Effector memory CD8-positive, alpha-beta T cell (primary cell): ENCODE measurements around the gene ALG5.

Source experiments
- ATAC-seq: fragments of 150-1000 bp; cut with Tn5 transposase; replicated peaks from 2 replicates; pipeline ENCODE4 v1.10.0; 2021; ENCODE audit warnings: mild to moderate bottlenecking, moderate library complexity
- DNase-seq, 3 experiments: peaks; one replicate each; pipeline ENCODE4 v3.0.0; 2021
- H3K27ac Mint-ChIP-seq, 2 donors: one replicate each; pipeline ENCODE4 v1.8.0; 2022; ENCODE audit warnings: mild to moderate bottlenecking in 2 of 2, mixed read lengths in 2 of 2, moderate library complexity in 2 of 2
- H3K27me3 Mint-ChIP-seq, 2 donors: one replicate each; pipeline ENCODE4 v1.8.0; 2022; ENCODE audit warnings: mixed read lengths in 2 of 2
- H3K36me3 Mint-ChIP-seq: one replicate; pipeline ENCODE4 v1.8.0; 2022; ENCODE audit warnings: mild to moderate bottlenecking, moderate library complexity, mixed read lengths; ENCODE audit not compliant: insufficient read depth
- H3K4me1 Mint-ChIP-seq, 2 donors: one replicate each; pipeline ENCODE4 v1.8.0; 2022; ENCODE audit warnings: low read depth in 2 of 2, mixed read lengths in 2 of 2
- H3K4me3 Mint-ChIP-seq, 2 donors: one replicate each; pipeline ENCODE4 v1.8.0; 2022; ENCODE audit warnings: mild to moderate bottlenecking in 2 of 2, mixed read lengths in 2 of 2, moderate library complexity in 2 of 2
- H3K9me3 Mint-ChIP-seq, 2 donors: one replicate each; pipeline ENCODE4 v1.8.0; 2022; ENCODE audit warnings: mixed read lengths in 2 of 2

Gene ALG5

DNA sequence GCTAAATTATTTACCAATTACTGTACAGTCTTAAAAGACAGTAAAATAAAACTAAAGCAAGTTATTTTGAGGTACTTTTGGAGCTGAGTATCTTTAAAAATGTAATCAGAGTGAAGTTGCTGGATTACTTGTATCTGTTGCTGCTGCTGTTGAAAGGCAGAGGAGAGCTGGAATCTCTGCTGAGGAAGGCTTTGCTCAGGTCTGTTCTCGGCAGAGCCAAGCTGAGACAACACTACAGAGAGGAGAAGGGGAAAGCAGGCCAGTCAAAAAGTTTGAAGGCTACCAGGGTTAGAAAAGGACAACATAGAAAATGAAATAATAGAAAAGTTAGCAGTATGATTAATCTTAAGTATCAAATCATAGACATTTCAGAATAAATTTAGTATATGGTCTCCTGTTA lies 11.3 kb upstream of the ALG5 start:
- no peak overlapping the region for H3K4me3 Mint-ChIP-seq
- no peaks in the 10 kb centered on the region for H3K27me3 Mint-ChIP-seq
- H3K27ac Mint-ChIP-seq: peak overlapping the region; percentile 36 to 55
- no peaks in the 10 kb centered on the region for H3K9me3 Mint-ChIP-seq
- DNase-seq (no peak), ATAC-seq (no peak)
- H3K4me1 Mint-ChIP-seq: peaks cover 2 to 7% of the 10 kb centered on the region in 2 donors
- peaks cover 91% of the 10 kb centered on the region for H3K36me3 Mint-ChIP-seq

DNA sequence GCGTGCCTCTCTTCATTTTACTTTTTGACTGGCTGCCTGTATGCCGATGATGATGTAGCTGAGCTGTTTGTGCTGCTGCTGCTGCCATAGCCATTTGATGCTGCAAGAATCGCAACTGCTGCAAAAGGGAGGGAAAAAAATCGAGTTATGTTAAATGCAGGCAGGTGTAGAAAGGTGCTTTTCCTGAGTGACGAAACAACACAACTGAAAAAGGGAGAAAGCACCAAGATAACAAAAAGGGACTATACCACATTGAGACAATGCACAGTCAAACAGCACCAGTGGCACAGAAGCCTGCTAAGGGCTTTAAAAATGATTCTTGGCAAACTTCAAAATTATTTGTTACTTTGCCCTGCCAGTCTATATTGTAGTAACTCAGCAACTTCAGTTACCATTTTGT lies 10.6 kb upstream of the ALG5 start:
- Mint-ChIP-seq H3K4me1 (peaks cover 2 to 5% of the 10 kb centered on the region in 2 donors), H3K36me3 (peaks cover 91% of the 10 kb centered on the region), H3K9me3 (no peaks in the 10 kb centered on the region), H3K27ac (no peak overlapping the region), H3K4me3 (no peak overlapping the region), H3K27me3 (no peaks in the 10 kb centered on the region)
- DNase-seq: no peak
- ATAC-seq: no peak

DNA sequence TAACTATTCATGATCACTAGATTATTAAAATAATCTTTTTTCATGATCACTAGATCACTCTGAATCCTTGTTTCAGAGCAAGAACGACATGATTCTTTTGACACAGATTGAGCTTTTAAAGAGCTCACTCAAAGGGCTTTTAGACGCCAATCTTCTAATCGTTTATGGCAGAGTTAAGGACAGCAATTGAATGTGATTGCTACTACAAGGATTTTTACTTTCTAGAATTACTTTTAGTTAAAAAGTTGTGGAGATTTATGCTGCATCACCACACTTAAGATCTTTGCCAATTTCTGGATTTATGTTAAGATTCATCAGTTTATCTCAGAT lies 2.7 kb upstream of the ALG5 start:
- no peaks in the 10 kb centered on the region for H3K27me3 Mint-ChIP-seq
- H3K27ac Mint-ChIP-seq: peak overlapping the region; percentile 100
- H3K4me3 Mint-ChIP-seq: peak overlapping the region; percentile 99
- DNase-seq (no peak), ATAC-seq (no peak)
- H3K36me3 Mint-ChIP-seq: peaks cover 65% of the 10 kb centered on the region
- no peaks in the 10 kb centered on the region for H3K9me3 Mint-ChIP-seq
- peaks cover 25 to 34% of the 10 kb centered on the region in 2 donors for H3K4me1 Mint-ChIP-seq

DNA sequence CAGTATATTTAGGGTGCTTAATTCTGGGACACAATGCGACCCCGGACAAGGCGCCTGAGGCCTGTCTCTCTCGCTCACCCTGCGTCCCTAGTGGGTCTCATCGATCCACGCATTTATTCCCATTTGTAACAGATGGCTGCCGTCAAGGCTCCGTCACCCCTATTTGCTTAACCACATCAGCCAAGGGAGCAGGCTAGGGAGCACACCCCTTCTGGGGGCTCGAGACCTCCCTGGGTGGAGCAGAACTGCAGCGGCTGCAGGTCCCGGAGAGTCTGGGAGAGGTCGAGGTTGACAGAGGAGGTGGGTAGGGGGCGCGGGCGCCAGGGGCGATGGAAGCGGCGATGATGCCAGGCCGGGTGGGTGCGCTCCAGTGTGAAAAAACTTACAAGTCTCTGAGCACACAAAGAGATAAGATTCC lies 507 bp downstream of the ALG5 start:
- H3K4me1 Mint-ChIP-seq: peaks cover 29 to 46% of the 10 kb centered on the region in 2 donors
- peak overlapping the region; percentile 99 for H3K4me3 Mint-ChIP-seq
- peak overlapping the region; percentile 100 for H3K27ac Mint-ChIP-seq
- H3K27me3 Mint-ChIP-seq: no peaks in the 10 kb centered on the region
- DNase-seq (peak; percentile 5 to 9 (median 5)), ATAC-seq (no peak)
- H3K36me3 Mint-ChIP-seq: peaks cover 54% of the 10 kb centered on the region
- H3K9me3 Mint-ChIP-seq: no peaks in the 10 kb centered on the region

DNA sequence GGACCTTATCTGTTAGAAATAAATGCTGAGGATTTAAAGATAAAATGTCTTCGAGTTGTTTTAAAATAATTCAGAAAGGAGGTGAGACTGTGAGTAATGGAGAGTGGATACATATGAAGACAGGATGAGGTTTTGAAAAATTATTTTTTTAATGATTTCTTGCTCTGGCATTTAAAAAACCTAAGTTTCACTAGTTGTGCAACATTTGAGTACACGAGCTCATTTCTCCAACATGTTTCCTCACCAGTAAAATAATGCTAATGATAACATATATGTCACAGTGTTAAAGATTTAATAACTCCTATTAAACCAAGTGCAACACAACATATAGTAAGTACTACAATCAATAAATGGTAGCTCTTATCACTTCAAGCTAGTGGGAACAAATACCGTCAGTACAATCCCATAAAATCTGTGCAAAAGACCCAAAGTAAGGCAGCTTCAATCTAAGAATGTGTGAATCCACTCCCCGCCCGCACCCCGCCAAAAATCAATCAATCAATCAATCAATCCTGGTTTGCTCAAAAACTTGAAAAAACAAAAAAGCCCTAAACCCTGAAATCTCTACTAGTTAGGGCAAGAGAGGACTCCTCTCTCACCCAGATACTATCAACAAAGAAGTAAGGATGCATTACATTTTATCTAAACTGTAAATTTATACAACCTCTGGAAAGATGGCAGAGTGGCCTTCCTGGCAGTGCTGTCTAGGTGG lies 1.3 kb downstream of the ALG5 start:
- no peak for DNase-seq
- Mint-ChIP-seq H3K27me3 (no peaks in the 10 kb centered on the region), H3K4me1 (peaks cover 29 to 46% of the 10 kb centered on the region in 2 donors), H3K27ac (peak overlapping the region; percentile 100), H3K4me3 (peak overlapping the region; percentile 99), H3K36me3 (peaks cover 59% of the 10 kb centered on the region), H3K9me3 (no peaks in the 10 kb centered on the region)
- no peak for ATAC-seq

DNA sequence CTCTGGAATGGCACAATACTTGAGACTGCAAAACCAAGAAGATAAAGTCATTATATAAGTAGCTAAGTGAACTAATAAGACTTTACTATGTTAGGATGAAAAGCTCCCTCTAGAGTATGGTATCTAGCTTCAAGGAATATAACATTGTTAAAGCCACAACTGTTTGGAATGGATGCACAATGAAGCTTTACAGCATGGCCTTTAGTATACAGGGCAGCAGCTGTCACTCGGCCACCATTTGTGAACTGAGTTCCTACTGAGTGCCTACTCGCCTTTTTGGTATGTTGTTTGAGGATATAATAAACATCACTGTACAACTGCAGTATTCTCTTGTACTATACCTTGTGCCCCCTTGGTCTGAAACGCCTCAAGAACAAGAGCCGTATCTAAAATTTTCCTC lies 6.8 kb downstream of the ALG5 start:
- Mint-ChIP-seq H3K27me3 (no peaks in the 10 kb centered on the region), H3K4me1 (peaks cover 7 to 17% of the 10 kb centered on the region in 2 donors), H3K9me3 (no peaks in the 10 kb centered on the region), H3K27ac (no peak overlapping the region), H3K4me3 (no peak overlapping the region), H3K36me3 (peaks cover 42% of the 10 kb centered on the region)
- DNase-seq (no peak), ATAC-seq (no peak)

DNA sequence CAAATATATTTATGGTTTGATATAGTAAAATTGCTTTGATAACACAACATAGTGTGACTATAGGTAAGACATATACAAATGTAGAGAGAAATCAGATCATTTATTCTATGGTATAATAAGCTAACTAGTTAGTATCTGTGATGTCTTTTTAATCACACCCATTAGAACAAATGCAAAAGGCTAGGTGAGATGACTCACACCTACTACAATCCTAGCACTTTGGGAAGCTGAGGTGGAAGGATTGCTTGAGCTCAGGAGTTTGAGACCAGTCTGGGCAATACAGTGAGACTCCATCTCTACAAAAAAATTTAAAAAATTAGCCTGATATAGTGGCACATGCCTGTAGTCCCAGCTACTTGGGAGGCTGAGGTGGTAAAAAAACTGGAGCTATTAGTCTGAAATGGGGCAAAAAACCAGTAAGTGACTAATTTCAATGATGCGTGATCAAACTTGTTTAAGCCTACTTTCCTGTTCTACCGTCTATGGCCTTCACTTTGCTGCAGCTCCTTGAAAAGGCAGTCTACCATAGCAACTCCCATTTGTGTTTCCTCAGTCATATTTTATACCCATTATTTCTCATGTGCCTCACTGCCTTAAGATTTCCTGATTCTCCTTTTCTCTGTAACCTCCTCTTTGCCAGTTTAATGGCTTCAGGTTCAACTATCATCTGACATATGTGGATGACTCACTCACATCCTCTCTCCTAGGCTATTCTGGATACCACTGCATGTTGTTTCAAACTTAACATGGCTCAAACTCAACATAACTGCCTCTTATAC lies 12.5 kb downstream of the ALG5 start:
- Mint-ChIP-seq H3K27ac (no peak overlapping the region), H3K4me1 (no peaks in the 10 kb centered on the region), H3K27me3 (no peaks in the 10 kb centered on the region), H3K4me3 (no peak overlapping the region), H3K9me3 (no peaks in the 10 kb centered on the region), H3K36me3 (peaks cover 41% of the 10 kb centered on the region)
- DNase-seq (no peak), ATAC-seq (no peak)

DNA sequence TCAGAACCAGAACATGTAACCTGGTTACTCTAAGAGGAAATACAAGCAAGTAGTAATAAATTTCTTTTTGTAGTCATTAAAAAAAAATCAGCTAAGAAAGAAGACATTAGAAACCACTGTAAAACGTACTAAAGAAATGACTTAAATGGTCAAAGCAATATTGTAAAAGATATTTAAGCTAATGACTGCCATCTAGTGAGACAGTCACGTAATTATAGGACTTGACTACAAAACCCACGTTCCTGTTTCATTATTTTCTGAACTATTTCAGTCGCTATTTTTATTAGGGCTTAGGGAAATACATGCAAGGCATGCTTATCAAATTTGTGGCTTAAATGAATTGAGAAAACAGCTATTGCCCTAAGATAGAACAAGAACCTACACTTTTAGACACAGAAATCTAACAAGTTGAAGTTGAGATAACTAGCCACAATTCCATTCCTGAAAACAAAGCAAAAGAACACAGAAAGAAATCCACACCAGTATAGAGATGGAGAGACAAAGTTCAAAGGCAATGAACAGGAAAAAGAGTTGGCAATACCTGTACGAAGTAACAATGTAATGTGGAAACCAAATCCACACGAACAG lies 17.9 kb downstream of the ALG5 start:
- ATAC-seq (no peak), DNase-seq (no peak)
- Mint-ChIP-seq H3K27ac (no peak overlapping the region), H3K36me3 (peaks cover 57% of the 10 kb centered on the region), H3K9me3 (no peaks in the 10 kb centered on the region), H3K4me3 (no peak overlapping the region), H3K27me3 (no peaks in the 10 kb centered on the region), H3K4me1 (no peaks in the 10 kb centered on the region)

DNA sequence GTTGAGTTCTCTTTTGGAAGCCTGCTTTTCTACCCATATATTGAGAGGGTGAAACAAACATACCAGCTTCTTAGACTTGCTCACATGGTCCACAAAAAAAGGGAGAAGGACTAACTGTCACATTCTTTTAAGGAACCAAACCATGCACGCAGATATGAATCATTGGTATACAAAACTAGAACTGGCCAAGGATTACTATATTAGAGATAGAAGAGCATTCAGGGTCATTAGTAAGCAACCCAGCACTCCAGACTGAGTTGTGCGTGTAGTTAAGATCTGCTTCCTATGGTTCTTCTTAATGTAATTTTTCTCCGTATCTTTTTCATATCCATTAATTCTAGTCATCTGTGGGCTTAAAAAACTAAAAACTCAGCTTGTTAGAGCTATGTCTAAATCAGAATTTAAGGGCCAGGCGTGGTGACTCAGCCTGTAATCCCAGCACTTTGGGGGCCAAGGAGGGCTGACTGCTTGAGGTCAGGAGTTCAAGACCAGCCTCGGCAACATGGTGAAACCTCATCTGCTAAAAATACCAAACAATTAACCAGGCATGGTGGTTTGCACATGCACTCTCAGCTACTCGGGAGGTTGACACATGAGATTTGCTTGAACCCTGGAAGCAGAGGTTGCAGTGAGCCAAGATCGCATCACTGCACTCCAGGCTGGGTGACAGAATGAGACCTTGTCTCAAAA lies 19.6 kb downstream of the ALG5 start:
- no peaks in the 10 kb centered on the region for H3K27me3 Mint-ChIP-seq
- no peak for DNase-seq
- no peak for ATAC-seq
- H3K27ac Mint-ChIP-seq: peak overlapping the region in 1 of 2 donors; percentile 35
- no peak overlapping the region for H3K4me3 Mint-ChIP-seq
- no peaks in the 10 kb centered on the region for H3K9me3 Mint-ChIP-seq
- H3K36me3 Mint-ChIP-seq: peaks cover 56% of the 10 kb centered on the region
- no peaks in the 10 kb centered on the region for H3K4me1 Mint-ChIP-seq

DNA sequence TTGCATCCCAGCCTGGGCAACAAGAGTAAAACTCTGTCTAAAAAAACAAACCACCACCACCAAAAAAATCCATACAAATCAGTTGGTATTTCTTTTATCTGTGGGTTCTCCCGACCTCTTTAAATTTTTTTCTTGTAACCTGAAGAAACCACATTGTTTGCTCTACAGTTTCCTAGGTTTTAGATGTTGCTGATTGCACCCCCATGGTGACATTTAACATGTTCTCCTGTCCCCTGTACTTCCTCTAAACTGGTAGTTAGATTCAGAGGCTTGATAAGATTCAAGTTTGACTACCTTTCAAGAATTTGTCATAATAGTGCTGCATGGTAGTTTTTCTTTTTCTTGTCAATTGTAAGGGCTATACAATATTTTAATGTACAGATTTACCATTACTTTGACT lies 24.0 kb downstream of the ALG5 start:
- H3K27me3 Mint-ChIP-seq: no peaks in the 10 kb centered on the region
- no peak overlapping the region for H3K27ac Mint-ChIP-seq
- no peak overlapping the region for H3K4me3 Mint-ChIP-seq
- H3K36me3 Mint-ChIP-seq: peaks cover 63% of the 10 kb centered on the region
- H3K9me3 Mint-ChIP-seq: no peaks in the 10 kb centered on the region
- ATAC-seq (no peak), DNase-seq (no peak)
- peaks cover 0 to 5% of the 10 kb centered on the region in 2 donors for H3K4me1 Mint-ChIP-seq

DNA sequence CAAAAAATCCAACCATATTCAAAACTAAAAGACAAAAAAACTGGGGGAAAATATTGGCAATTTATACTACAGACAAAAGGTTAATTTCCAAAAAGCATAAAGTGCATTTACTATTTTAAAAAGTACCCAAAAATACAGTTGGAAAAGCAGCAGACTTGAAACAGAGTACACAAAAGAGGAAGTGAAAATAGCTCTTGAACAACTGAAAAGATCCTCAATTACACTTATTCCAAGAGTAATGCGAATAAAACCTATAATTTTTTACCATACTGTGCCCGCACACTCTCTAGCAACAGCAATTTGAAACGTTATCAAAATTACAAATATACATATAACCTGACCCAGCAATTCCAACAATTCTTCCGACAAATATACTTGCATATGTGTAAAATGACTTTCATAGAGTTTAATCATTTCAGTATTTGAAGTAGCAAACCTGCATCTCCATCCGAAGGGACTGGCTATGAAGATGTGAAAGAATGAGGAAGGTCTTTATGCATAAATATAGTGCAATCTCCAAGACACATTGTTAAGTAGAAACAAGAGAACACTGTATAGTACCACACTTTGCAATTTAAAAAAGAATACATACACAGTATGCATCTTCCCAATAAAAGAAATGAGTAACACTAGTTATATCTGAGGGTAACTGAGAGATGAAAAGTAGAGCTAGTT lies 25.4 kb downstream of the ALG5 start:
- no peak for ATAC-seq
- H3K4me3 Mint-ChIP-seq: no peak overlapping the region
- DNase-seq: no peak
- H3K27ac Mint-ChIP-seq: no peak overlapping the region
- H3K4me1 Mint-ChIP-seq: peaks cover 0 to 5% of the 10 kb centered on the region in 2 donors
- peaks cover 68% of the 10 kb centered on the region for H3K36me3 Mint-ChIP-seq
- no peaks in the 10 kb centered on the region for H3K27me3 Mint-ChIP-seq
- no peaks in the 10 kb centered on the region for H3K9me3 Mint-ChIP-seq

DNA sequence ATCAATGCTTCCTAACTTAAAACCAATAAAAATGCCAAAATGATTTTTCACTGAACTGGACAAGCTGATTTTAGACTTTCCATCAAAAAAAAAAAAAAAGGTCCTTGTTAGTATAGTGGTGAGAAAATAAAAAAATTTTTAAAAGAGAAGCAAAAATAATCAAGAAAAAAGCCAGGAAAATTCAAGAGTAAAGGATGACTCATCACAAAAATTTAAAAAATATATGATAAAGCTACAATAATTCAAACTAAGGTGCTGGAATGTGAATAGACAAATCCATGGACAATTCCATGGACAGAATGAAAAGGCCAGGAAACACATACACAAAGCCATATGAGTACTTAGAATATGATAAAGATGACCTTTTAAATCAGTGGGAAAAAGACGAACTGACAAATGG lies 26.1 kb downstream of the ALG5 start:
- H3K36me3 Mint-ChIP-seq: peaks cover 65% of the 10 kb centered on the region
- H3K27ac Mint-ChIP-seq: no peak overlapping the region
- no peaks in the 10 kb centered on the region for H3K27me3 Mint-ChIP-seq

DNA sequence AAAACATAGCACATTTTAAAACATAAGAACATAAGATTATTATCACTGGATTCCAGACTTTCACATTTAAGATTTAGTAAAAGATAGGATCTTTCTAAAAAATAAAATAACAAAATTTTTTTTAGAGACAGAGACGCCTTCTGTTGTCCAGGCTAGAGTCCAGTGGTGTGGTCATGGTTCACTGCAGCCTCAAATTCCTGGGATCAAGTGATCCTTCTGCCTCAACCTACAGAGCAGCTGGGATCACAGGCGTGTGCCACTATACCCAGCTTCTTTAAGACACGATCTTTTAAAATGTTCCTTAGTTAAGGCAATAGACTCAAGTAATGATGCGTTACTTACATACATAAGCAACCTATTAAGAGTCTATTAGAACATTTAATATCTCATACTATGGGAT lies 32.7 kb downstream of the ALG5 start:
- H3K27ac Mint-ChIP-seq: no peak overlapping the region
- no peak overlapping the region for H3K4me3 Mint-ChIP-seq
- no peaks in the 10 kb centered on the region for H3K9me3 Mint-ChIP-seq
- DNase-seq (no peak), ATAC-seq (no peak)
- peaks cover 0 to 11% of the 10 kb centered on the region in 2 donors for H3K4me1 Mint-ChIP-seq
- peaks cover 65% of the 10 kb centered on the region for H3K36me3 Mint-ChIP-seq
- H3K27me3 Mint-ChIP-seq: no peaks in the 10 kb centered on the region

More for the DNA sequence above, 26.1 kb downstream of the ALG5 start:
- Mint-ChIP-seq H3K4me1 (peaks cover 0 to 5% of the 10 kb centered on the region in 2 donors), H3K4me3 (no peak overlapping the region), H3K9me3 (no peaks in the 10 kb centered on the region)
- DNase-seq: no peak
- no peak for ATAC-seq
